ENCODE data around the gene SIGLEC11. TPM values are rescaled to one million over a fixed set of nuclear protein-coding genes. Genes with fewer than 3 reads are reported as not detected.

Gene SIGLEC11
- total and polyA plus RNA-seq, 2 donors (not counting 3 experiments of a cell fraction or from before 2014, with no cell fraction given) = not detected

DNA sequence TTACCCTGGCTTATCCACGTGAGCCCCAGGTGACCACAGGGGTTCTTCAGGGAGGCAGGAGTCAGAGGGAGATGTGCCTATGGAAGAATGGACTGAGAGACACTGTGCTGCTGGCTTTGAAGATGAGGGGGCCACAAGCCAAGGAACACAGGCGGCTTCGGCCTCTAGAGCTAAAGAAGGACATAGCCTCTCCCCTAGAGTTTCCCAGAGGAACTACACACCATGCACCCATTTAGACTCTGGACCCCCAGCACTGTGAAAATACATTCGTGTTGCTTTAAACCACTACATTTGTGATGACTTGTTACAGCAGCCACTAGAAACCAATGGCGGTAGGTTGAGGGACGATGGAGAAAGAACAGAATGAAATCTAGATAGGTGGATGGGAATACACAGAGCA is 45.7 kb downstream of the SIGLEC11 start:
- BruUV-seq (replicated peaks) = no TSS peak
- Histone ChIP-seq H3K9me1 (replicated peaks; ENCODE audit: control insufficient read depth, extremely low read depth, insufficient read depth, low read length) (no peaks in the 10 kb centered on the region), H3K9me3 (replicated peaks; ENCODE audit: control insufficient read depth, insufficient read depth, low read length) (no peaks in the 10 kb centered on the region), H4K20me1 (replicated peaks; ENCODE audit: control insufficient read depth, extremely low read depth, insufficient read depth, low read length) (no peaks in the 10 kb centered on the region), H3K9ac (replicated peaks; ENCODE audit: extremely low read depth, insufficient read depth, low read length) (no peak overlapping the region), H3K27ac (ENCODE audit: insufficient read depth, low read depth, low read length) (no peak overlapping the region), H3K36me3 (ENCODE audit: control insufficient read depth in 2 of 2, extremely low read depth in 1 of 2, insufficient read depth in 2 of 2, low read length in 2 of 2) (peaks cover 6 to 14% of the 10 kb centered on the region in 2 experiments), H3K4me3 (replicated peaks in 1 of 3; ENCODE audit: insufficient read depth in 1 of 3, low read depth in 1 of 3, low read length in 3 of 3) (no peak overlapping the region), H3K27me3 (ENCODE audit: control insufficient read depth in 2 of 2, insufficient read depth in 2 of 2, low read length in 2 of 2) (no peaks in the 10 kb centered on the region), H3K4me2 (ENCODE audit: insufficient read depth, low read length) (no peak overlapping the region), H3K79me2 (ENCODE audit: control insufficient read depth, insufficient read depth, low read length) (peaks cover 38% of the 10 kb centered on the region), H2AFZ (ENCODE audit: low read depth, low read length) (no peak overlapping the region), H3K4me1 (ENCODE audit: control insufficient read depth, extremely low read depth, insufficient read depth, low read length) (no peaks in the 10 kb centered on the region)
- DNase-seq (ENCODE audit: low read depth, low spot score) = no peak
- no peak for TF ChIP-seq POLR2AphosphoS5 (IDR thresholded peaks at IDR 0.05; ENCODE audit: insufficient read depth, low read depth, low read length)
- no peak for TF ChIP-seq GATA2 (IDR thresholded peaks at IDR 0.05; ENCODE audit: insufficient read depth, insufficient read length, low read depth, low read length)
- TF ChIP-seq FOS (IDR thresholded peaks at IDR 0.05; ENCODE audit: borderline replicate concordance, insufficient read depth, low read length) = no peak
- TF ChIP-seq EZH2 (IDR thresholded peaks at IDR 0.05; ENCODE audit: borderline replicate concordance, low read depth, low read length, severe bottlenecking) = no peak
- no peak for TF ChIP-seq MYC (IDR thresholded peaks at IDR 0.05; ENCODE audit: low read depth, low read length)
- TF ChIP-seq, protein P1, sequence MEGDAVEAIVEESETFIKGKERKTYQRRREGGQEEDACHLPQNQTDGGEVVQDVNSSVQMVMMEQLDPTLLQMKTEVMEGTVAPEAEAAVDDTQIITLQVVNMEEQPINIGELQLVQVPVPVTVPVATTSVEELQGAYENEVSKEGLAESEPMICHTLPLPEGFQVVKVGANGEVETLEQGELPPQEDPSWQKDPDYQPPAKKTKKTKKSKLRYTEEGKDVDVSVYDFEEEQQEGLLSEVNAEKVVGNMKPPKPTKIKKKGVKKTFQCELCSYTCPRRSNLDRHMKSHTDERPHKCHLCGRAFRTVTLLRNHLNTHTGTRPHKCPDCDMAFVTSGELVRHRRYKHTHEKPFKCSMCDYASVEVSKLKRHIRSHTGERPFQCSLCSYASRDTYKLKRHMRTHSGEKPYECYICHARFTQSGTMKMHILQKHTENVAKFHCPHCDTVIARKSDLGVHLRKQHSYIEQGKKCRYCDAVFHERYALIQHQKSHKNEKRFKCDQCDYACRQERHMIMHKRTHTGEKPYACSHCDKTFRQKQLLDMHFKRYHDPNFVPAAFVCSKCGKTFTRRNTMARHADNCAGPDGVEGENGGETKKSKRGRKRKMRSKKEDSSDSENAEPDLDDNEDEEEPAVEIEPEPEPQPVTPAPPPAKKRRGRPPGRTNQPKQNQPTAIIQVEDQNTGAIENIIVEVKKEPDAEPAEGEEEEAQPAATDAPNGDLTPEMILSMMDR (IDR thresholded peaks at IDR 0.05; ENCODE audit: extremely low read depth in 1 of 2, insufficient read depth in 1 of 2, low read depth in 1 of 2, low read length in 2 of 2) = no peak
- TF ChIP-seq, protein P2, sequence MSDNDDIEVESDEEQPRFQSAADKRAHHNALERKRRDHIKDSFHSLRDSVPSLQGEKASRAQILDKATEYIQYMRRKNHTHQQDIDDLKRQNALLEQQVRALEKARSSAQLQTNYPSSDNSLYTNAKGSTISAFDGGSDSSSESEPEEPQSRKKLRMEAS (IDR thresholded peaks at IDR 0.05; ENCODE audit: insufficient read depth, insufficient read length) = no peak
- no peak for TF ChIP-seq POLR2A (IDR thresholded peaks at IDR 0.05; ENCODE audit: low read depth, low read length)
- TF ChIP-seq JUN (IDR thresholded peaks at IDR 0.05; ENCODE audit: borderline replicate concordance, insufficient read depth, insufficient read length, low read depth) = no peak
- intact Hi-C loops (cut with micrococcal nuclease) (no loop called here), dilution Hi-C loops (cut with MboI; ENCODE audit: extremely low pct_ligation_motif_present, low sequenced_read_pairs) (no loop called here)
- FAIRE-seq = no peak
- ChIA-PET CTCF (no interaction called here), POLR2A (no interaction called here)

Measured in endothelial cell of umbilical vein (primary cell).